Aorta (tissue), 5 donors: ENCODE measurements around the gene MMP20. TPM values are rescaled to one million over a fixed set of nuclear protein-coding genes. Genes with fewer than 3 reads are reported as not detected.

Experiments used
- ATAC-seq: fragments of 200-7000 bp; cut with Tn5 transposase; one replicate; pipeline ENCODE4 v1.9.1; 2022; ENCODE audit warnings: moderate library complexity; ENCODE audit not compliant: low FRiP score
- DNase-seq, 2 donors: peaks; one replicate each; pipeline ENCODE4 v3.0.0-alpha.2; 2020
- H3K27ac ChIP-seq, 2 donors: one replicate each; pipeline ENCODE4 v1.5.1; 2013; ENCODE audit warnings: low read length in 2 of 2, mild to moderate bottlenecking in 2 of 2, moderate library complexity in 2 of 2, control low read depth in 1 of 2, inconsistent platforms in 1 of 2, low read depth in 1 of 2
- H3K27me3 ChIP-seq, 2 donors: one replicate each; pipeline ENCODE4 v1.6.1; 2013; ENCODE audit warnings: control low read depth in 1 of 2, low read length in 1 of 2, mild to moderate bottlenecking in 1 of 2, moderate library complexity in 1 of 2; ENCODE audit not compliant: insufficient read depth in 2 of 2, control insufficient read depth in 1 of 2
- H3K36me3 ChIP-seq, 2 donors: one replicate each; pipeline ENCODE4 v1.6.1; 2013; ENCODE audit warnings: control low read depth in 1 of 2, low read length in 1 of 2, mild to moderate bottlenecking in 1 of 2; ENCODE audit not compliant: insufficient read depth in 2 of 2, control insufficient read depth in 1 of 2
- H3K4me1 ChIP-seq, 2 donors: one replicate each; pipeline ENCODE4 v1.6.1; 2013; ENCODE audit warnings: low read length in 2 of 2, control low read depth in 1 of 2, mild to moderate bottlenecking in 1 of 2, moderate library complexity in 1 of 2; ENCODE audit not compliant: insufficient read depth in 2 of 2, control insufficient read depth in 1 of 2
- H3K4me3 ChIP-seq, 2 donors: one replicate each; pipeline ENCODE4 v1.5.1; 2013; ENCODE audit warnings: low read length in 2 of 2, control low read depth in 1 of 2, mild to moderate bottlenecking in 1 of 2
- H3K9me3 ChIP-seq: one replicate; pipeline ENCODE4 v1.6.1; 2013; ENCODE audit warnings: mild to moderate bottlenecking, low read length; ENCODE audit not compliant: control insufficient read depth
- WGBS, 2 donors: extraction: QIAGEN DNeasy Blood & Tissue Kit; methylation state at CpG; one replicate each; pipeline ENCODE4 v1.1.7; 2013; 5-methylcytosine and 5-hydroxymethylcytosine counted together
- intact Hi-C, 2 donors: fragments of 100-400 bp; cut with DNase I; formaldehyde crosslinking; loops; one replicate each; pipeline versions ENCODE4 v1.14.2 to v1.15.0; 2022
- polyA plus RNA-seq, 2 donors: library from polyadenylated mRNA; stranded (reverse); fragments of 200-250 nt; gene quantifications; one replicate each; pipeline ENCODE4 v1.2.3, GENCODE V29; 2013
- total RNA-seq, 2 donors: library from RNA; stranded (reverse); fragmentation: NEBNext Ultra II Directional; extraction: Animal tissue kit (Norgen Biotek cat#: 25700); gene quantifications; one replicate each; pipeline ENCODE4 v1.2.1, GENCODE V29; 2021
- donor health status: healthy with polysubstance abuse.
- donor health status: Bipolar disorder and iron deficiency.
- donor health status: DM: no; HTN: no; CAD: no.
- donor health status: DM: no; HTN: no; CAD: no.
- donor health status: DM: yes; HTN: yes; CAD: no.

Gene MMP20
- total and polyA plus RNA-seq, 4 donors: not detected

DNA sequence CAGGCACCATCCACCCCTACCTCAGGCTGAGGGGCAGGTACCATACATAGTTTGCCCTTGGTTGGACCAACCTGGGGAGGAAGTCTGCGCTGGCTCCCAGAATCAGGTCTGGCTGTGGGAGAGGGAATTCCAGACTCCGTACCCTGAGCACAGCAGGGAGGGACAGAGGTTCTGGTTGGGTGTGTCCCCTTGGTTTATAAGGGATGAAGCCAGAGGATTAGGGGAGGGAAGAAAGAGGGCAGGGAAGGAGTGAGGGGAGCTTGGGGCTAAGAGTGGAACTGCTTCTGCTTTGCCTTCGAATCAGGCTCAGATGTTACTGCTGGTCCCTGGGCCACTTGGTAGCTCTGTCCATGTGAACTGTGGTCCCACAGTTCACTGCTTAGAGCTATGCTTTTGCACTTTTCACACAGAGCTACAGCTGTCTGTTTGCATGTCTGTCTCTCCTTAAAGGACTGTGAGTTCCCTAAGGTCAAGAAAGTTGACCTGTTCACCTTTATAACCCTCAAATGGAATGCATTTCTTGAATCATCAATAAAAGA is 9.2 kb downstream of the MMP20 start:
- peak; percentile 15 for ATAC-seq
- intact Hi-C loops: no loop called here
- DNase-seq: no peak
- Histone ChIP-seq H3K9me3 (no peaks in the 10 kb centered on the region), H3K36me3 (no peaks in the 10 kb centered on the region), H3K4me1 (no peaks in the 10 kb centered on the region), H3K4me3 (no peak overlapping the region), H3K27me3 (no peaks in the 10 kb centered on the region), H3K27ac (no peak overlapping the region)
- whole genome bisulfite sequencing, 2 donors: 88 to 91% methylated on average over 3 of the region's 3 CpGs

DNA sequence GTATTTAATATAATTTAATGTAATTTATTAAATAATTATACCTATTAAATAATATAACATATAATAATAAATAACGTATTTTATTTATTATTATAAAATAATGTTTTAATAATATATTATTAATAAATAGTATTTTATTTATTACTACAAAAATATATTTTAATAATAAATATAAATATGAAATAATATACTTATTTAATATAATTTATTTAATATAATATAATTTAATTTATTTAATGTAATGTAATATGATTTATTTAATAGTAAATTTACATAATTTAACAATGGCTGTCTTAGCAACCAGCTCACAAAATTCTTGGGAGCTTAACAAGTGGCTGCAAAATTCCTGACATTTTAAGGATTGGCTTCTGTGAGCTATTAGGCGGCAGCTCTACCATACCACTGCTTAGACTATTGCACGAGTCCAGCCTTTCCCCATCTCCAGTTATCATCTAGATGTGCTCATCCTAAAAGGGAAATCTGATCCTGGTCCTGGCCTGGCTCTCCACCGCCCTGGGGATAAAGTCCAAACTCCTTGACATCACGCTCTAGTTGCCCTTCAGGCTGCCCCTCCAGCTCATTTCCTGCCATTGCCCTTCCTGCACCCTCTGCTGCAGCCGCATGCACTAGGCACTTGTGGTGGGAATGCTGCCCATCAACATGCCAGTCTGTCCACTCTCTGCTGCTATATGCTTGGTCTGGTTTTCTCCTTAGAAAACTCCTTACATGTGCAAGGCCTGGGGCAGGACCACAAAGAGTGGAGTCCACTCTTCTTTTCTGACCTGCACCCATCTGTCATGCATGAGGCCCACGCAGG is 9.8 kb downstream of the MMP20 start:
- no peaks in the 10 kb centered on the region for H3K9me3 ChIP-seq
- intact Hi-C loops: no loop called here
- no peaks in the 10 kb centered on the region for H3K27me3 ChIP-seq
- H3K27ac ChIP-seq: no peak overlapping the region
- DNase-seq (no peak), ATAC-seq (no peak)
- no peaks in the 10 kb centered on the region for H3K36me3 ChIP-seq
- no peak overlapping the region for H3K4me3 ChIP-seq
- 85% methylated on average over 7 of the region's 7 CpGs for WGBS, 2 donors
- no peaks in the 10 kb centered on the region for H3K4me1 ChIP-seq

DNA sequence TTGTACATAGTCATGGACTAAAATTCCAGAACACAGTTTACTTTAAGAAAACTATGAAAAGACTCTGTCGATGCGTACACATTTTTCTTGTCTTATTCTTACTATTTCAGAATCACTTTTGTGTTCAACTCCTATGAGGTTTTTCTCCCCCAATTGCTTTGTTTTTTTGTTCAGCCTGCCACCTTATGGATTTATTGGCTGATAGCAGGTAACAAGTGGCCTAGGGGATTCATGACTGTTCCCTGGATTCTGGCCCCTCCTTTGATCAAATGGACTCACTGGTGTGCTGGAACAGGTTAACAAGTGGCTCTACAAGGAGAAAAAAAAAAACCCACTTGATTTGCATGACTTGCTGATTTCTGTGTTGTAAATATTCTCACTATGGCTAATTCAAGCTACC is 10.6 kb downstream of the MMP20 start:
- 65 to 66% methylated on average over 2 of the region's 2 CpGs for whole genome bisulfite sequencing, 2 donors

DNA sequence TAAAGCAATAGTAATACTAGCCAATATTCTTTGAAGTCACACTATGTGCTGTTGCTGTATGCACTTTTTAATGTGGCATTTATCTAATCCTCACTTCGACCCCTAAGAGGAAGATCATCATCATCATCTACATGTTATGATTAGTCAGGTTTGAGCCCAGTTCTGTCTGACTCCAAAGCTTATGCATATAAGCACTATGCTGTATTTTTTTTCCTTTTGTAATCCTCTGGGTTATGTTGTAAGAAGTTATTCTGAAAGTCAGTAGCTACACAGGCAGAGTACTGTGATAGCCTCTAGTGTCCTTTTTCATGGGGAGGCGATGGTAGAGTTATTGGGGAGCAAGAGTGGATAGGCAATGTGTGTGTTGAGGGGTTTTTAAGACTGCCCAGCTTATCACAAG is 11.1 kb downstream of the MMP20 start:
- WGBS, 2 donors: 90 to 92% methylated on average over 2 of the region's 2 CpGs
- ATAC-seq: no peak
- no peak overlapping the region for H3K4me3 ChIP-seq
- H3K4me1 ChIP-seq: no peaks in the 10 kb centered on the region
- no peaks in the 10 kb centered on the region for H3K27me3 ChIP-seq
- intact Hi-C loops: loop anchor here in 1 of 2 donors (5.0 kb wide), 1 partner anchor 272 kb away; no protein-coding TSS in a partner anchor
- H3K9me3 ChIP-seq: no peaks in the 10 kb centered on the region
- no peak for DNase-seq
- H3K27ac ChIP-seq: no peak overlapping the region
- H3K36me3 ChIP-seq: no peaks in the 10 kb centered on the region

More for the DNA sequence above, 10.6 kb downstream of the MMP20 start:
- DNase-seq (no peak), ATAC-seq (no peak)
- no peaks in the 10 kb centered on the region for H3K27me3 ChIP-seq
- no peak overlapping the region for H3K4me3 ChIP-seq
- H3K36me3 ChIP-seq: no peaks in the 10 kb centered on the region
- H3K4me1 ChIP-seq: no peaks in the 10 kb centered on the region
- H3K9me3 ChIP-seq: no peaks in the 10 kb centered on the region
- intact Hi-C loops: loop anchor here in 1 of 2 donors (5.0 kb wide), 1 partner anchor 272 kb away; no protein-coding TSS in a partner anchor
- H3K27ac ChIP-seq: no peak overlapping the region

DNA sequence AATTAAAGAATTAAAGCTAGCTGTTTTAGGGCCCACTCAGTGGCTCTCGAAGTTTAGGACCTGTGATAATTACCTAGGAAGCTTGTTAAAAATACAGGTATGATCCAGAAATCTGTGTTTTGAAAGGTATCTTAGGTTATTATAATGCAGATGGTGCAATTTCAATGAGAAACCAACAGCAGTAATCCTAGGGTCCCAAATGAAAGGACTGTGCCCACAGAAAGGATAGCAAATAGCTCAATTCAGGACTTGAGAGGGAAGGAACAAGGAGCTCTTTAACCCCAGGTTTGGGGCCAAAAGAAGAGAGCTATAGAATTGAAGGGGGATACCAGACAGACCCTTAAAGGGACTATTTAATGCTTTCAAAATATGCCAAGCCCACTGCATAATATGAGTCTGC is 11.7 kb downstream of the MMP20 start:
- intact Hi-C loops: loop anchor here in 1 of 2 donors (5.0 kb wide), 1 partner anchor 271 kb away; no protein-coding TSS in a partner anchor
- Histone ChIP-seq H3K4me3 (no peak overlapping the region), H3K4me1 (no peaks in the 10 kb centered on the region), H3K36me3 (no peaks in the 10 kb centered on the region), H3K9me3 (no peaks in the 10 kb centered on the region), H3K27ac (no peak overlapping the region), H3K27me3 (no peaks in the 10 kb centered on the region)
- ATAC-seq: no peak
- no peak for DNase-seq
- 61 to 68% methylated on average over 1 of the region's 1 CpG for WGBS, 2 donors

DNA sequence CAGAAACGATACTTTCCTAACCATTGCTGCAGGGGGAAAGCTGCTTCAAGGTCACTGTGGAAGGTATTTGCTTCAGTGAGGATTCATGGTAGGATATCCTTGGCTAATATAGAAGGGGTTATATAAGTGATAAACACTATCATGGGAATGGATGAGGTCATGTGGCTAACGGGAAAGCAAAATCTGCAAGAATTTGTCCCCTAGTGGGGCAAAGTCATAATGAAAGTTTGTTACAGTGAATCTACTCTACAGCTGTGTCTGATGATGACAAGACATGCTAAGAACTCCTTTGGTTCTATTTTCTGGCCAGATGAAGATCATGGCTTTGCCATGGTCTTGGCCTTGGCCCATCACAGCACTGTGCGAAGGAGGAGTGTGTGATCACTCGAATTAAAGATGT is 13.8 kb downstream of the MMP20 start:
- ATAC-seq (no peak), DNase-seq (no peak)
- H3K36me3 ChIP-seq: no peaks in the 10 kb centered on the region
- intact Hi-C loops: loop anchor here in 1 of 2 donors (5.0 kb wide), 1 partner anchor 269 kb away; no protein-coding TSS in a partner anchor
- no peaks in the 10 kb centered on the region for H3K9me3 ChIP-seq
- no peak overlapping the region for H3K27ac ChIP-seq
- no peaks in the 10 kb centered on the region for H3K27me3 ChIP-seq
- 85 to 88% methylated on average over 4 of the region's 4 CpGs for WGBS, 2 donors
- H3K4me1 ChIP-seq: no peaks in the 10 kb centered on the region
- no peak overlapping the region for H3K4me3 ChIP-seq

DNA sequence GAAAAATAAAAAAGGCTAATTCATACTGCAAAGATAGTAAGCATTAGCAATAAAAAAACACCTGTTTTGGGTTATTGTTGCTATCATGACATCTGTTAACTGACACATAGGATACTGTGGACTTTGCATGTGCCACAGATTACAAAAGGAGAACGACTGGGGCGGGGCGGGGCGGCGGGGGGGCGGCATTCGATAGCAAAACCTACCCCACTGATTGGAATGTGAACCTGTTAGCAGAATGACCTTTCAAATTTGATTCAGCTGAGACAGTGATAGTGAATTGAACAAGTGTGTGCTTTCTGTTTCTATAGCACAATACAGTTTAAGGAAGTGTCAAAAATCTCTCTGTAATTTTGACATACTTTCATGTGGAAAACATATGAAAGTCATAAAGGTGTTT is 14.9 kb downstream of the MMP20 start:
- Histone ChIP-seq H3K36me3 (no peaks in the 10 kb centered on the region), H3K4me3 (no peak overlapping the region), H3K9me3 (no peaks in the 10 kb centered on the region), H3K27ac (no peak overlapping the region), H3K27me3 (no peaks in the 10 kb centered on the region), H3K4me1 (no peaks in the 10 kb centered on the region)
- no peak for ATAC-seq
- DNase-seq: no peak
- WGBS, 2 donors: 77 to 80% methylated on average over 7 of the region's 7 CpGs
- intact Hi-C loops: loop anchor here in 1 of 2 donors (5.0 kb wide), 1 partner anchor 268 kb away; no protein-coding TSS in a partner anchor

DNA sequence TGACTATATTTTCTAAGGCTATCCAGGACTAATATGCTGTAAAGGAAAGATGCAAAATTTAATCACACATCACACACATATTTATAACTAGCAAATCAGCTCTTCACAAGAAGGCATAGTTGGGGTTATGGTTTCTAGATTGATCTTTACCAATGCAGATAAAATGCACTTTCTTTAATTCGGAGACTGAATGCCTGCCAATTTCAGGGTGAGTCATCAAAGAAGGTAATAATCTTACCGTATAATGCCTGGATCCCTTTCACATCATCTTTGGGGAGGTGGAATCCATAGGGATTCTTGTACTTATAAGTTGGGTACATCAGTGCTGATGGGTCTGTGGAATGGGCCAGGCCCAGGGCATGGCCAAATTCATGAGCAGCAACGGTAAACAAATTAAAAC is 16.4 kb downstream of the MMP20 start:
- WGBS, 2 donors: 81 to 82% methylated on average over 3 of the region's 3 CpGs
- intact Hi-C loops: no loop called here

DNA sequence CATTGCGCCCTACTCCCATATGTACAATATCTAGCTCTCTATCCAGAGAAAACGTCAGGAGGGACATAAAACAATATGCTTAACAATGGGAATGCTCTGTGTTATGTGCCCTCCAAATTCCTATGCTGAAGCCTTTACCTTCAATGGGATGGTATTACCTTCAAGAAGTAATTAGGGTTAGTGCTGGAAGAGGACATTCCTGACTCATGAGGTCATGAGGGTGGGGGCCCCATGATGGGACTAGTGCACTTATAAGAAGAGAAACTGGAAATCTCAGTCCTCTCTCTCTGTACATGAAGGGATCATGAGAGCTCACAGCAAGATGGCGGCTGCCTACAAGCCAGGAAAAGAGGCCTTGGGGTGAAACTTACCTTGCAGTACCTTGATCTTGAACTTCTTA is 20.3 kb downstream of the MMP20 start:
- H3K27me3 ChIP-seq: no peaks in the 10 kb centered on the region
- 82 to 83% methylated on average over 3 of the region's 3 CpGs for WGBS, 2 donors
- H3K36me3 ChIP-seq: no peaks in the 10 kb centered on the region
- ATAC-seq: no peak
- no peak for DNase-seq
- H3K27ac ChIP-seq: no peak overlapping the region
- H3K9me3 ChIP-seq: no peaks in the 10 kb centered on the region
- H3K4me1 ChIP-seq: peaks cover 0 to 6% of the 10 kb centered on the region in 2 donors
- H3K4me3 ChIP-seq: no peak overlapping the region
- intact Hi-C loops: loop anchor here in 1 of 2 donors (5.0 kb wide), 1 partner anchor 57 kb away; no protein-coding TSS in a partner anchor

More for the DNA sequence above, 16.4 kb downstream of the MMP20 start:
- ATAC-seq (no peak), DNase-seq (no peak)
- Histone ChIP-seq H3K36me3 (no peaks in the 10 kb centered on the region), H3K4me1 (no peaks in the 10 kb centered on the region), H3K27ac (no peak overlapping the region), H3K27me3 (no peaks in the 10 kb centered on the region), H3K9me3 (no peaks in the 10 kb centered on the region), H3K4me3 (no peak overlapping the region)
